Measurements from ENCODE around the gene MTHFD2L. TPM values are rescaled to one million over a fixed set of nuclear protein-coding genes. Genes with fewer than 3 reads are reported as not detected.
"Not testable (repeated sequence)": the region's sequence is repeated elsewhere in the genome, so short reads cannot be mapped to it uniquely, and the experiment has no call there.

The MTHFD2L gene
- total RNA-seq, 3 donors from 2014 or later, result 10.7 to 12.9 (median 11.6) TPM

- ATAC-seq (no peak), DNase-seq (no peak)
- no peaks in the 10 kb centered on the region for H3K36me3 ChIP-seq (ENCODE audit: low read depth)
- no peaks in the 10 kb centered on the region for H3K9me3 ChIP-seq
- intact Hi-C loops (cut with DNase I, micrococcal nuclease), result no loop called here
- no peak overlapping the region for H3K4me3 ChIP-seq
- no peak for TF ChIP-seq CTCF (IDR thresholded peaks at IDR 0.05)
- no peaks in the 10 kb centered on the region for H3K4me1 ChIP-seq (ENCODE audit: low read depth)
Measured at GRCh38 chr4:74334636-74335035, 176.7 kb downstream of the MTHFD2L start.

- Histone ChIP-seq H3K9me3 (no peaks in the 10 kb centered on the region), H3K4me1 (ENCODE audit: low read depth) (no peaks in the 10 kb centered on the region), H3K4me3 (no peak overlapping the region), H3K36me3 (ENCODE audit: low read depth) (no peaks in the 10 kb centered on the region)
- DNase-seq (no peak), ATAC-seq (no peak)
- no peak for TF ChIP-seq CTCF (IDR thresholded peaks at IDR 0.05)
- intact Hi-C loops (cut with DNase I, micrococcal nuclease), result no loop called here
Measured at GRCh38 chr4:74335341-74336021, 177.6 kb downstream of the MTHFD2L start.

- no peak for TF ChIP-seq CTCF (IDR thresholded peaks at IDR 0.05)
- intact Hi-C loops (cut with DNase I, micrococcal nuclease), result no loop called here
- Histone ChIP-seq H3K4me3 (no peak overlapping the region), H3K36me3 (ENCODE audit: low read depth) (no peaks in the 10 kb centered on the region), H3K9me3 (peaks cover 6% of the 10 kb centered on the region), H3K4me1 (ENCODE audit: low read depth) (no peaks in the 10 kb centered on the region)
- ATAC-seq (no peak), DNase-seq (no peak)
Measured at GRCh38 chr4:74338792-74339333, 180.9 kb downstream of the MTHFD2L start.

GRCh38 chr4:74339501-74339900, 181.6 kb downstream of the MTHFD2L start:
- Histone ChIP-seq H3K4me3 (no peak overlapping the region), H3K4me1 (ENCODE audit: low read depth) (no peaks in the 10 kb centered on the region), H3K9me3 (peaks cover 12% of the 10 kb centered on the region), H3K36me3 (ENCODE audit: low read depth) (no peaks in the 10 kb centered on the region)
- no peak for TF ChIP-seq CTCF (IDR thresholded peaks at IDR 0.05)
- DNase-seq, result no peak
- no peak for ATAC-seq
- intact Hi-C loops (cut with DNase I, micrococcal nuclease), result no loop called here

GRCh38 chr4:74340421-74340820, 182.5 kb downstream of the MTHFD2L start:
- H3K9me3 ChIP-seq, result peaks cover 16% of the 10 kb centered on the region
- H3K4me1 ChIP-seq (ENCODE audit: low read depth); intact Hi-C loops (cut with DNase I, micrococcal nuclease); DNase-seq; H3K4me3 ChIP-seq; ATAC-seq; H3K36me3 ChIP-seq (ENCODE audit: low read depth): not testable (repeated sequence)

GRCh38 chr4:74344031-74344430, 186.1 kb downstream of the MTHFD2L start:
- no peaks in the 10 kb centered on the region for H3K36me3 ChIP-seq (ENCODE audit: low read depth)
- no peak for TF ChIP-seq CTCF (IDR thresholded peaks at IDR 0.05)
- DNase-seq, result no peak
- no peak for ATAC-seq
- H3K4me1 ChIP-seq (ENCODE audit: low read depth), result no peaks in the 10 kb centered on the region
- H3K4me3 ChIP-seq, result no peak overlapping the region
- intact Hi-C loops (cut with DNase I, micrococcal nuclease), result no loop called here
- H3K9me3 ChIP-seq, result peaks cover 16% of the 10 kb centered on the region

Other genes with a start within 250 kb of the MTHFD2L start
- gene PF4, start 176.1 kb upstream of the MTHFD2L start, total RNA-seq, result 1 to 10 TPM in 1 of 3 donors, under 1 TPM in 1, not detected in 1; 0.52 to 8.1 TPM
- gene PPBP, start 169.9 kb upstream of the MTHFD2L start, total RNA-seq, result not detected
- under 1 TPM in 1 of 3 donors, not detected in 2; 0.14 TPM for gene CXCL5, start 159.4 kb upstream of the MTHFD2L start, total RNA-seq
- 10 to 100 TPM in 1 of 3 donors, 1 to 10 TPM in 2; 2.7 to 30.8 (median 3.9) TPM for gene CXCL3, start 119.4 kb upstream of the MTHFD2L start, total RNA-seq
- 10 to 100 TPM in 1 of 3 donors, 1 to 10 TPM in 2; 3.2 to 30.7 (median 7.8) TPM for gene CXCL2, start 58.9 kb upstream of the MTHFD2L start, total RNA-seq
- not detected for gene EPGN, start 150.4 kb downstream of the MTHFD2L start, total RNA-seq
- gene EREG, start 207.0 kb downstream of the MTHFD2L start, total RNA-seq, result 1 to 10 TPM; 1.5 to 8.8 (median 2.3) TPM